ENCODE data around the gene TSR2. TPM values are rescaled to one million over a fixed set of nuclear protein-coding genes. Genes with fewer than 3 reads are reported as not detected.

TSR2 gene
- total and polyA plus RNA-seq, 2 donors (not counting 3 experiments of a cell fraction or from before 2014, with no cell fraction given): 12.4 to 22.8 TPM

DNA sequence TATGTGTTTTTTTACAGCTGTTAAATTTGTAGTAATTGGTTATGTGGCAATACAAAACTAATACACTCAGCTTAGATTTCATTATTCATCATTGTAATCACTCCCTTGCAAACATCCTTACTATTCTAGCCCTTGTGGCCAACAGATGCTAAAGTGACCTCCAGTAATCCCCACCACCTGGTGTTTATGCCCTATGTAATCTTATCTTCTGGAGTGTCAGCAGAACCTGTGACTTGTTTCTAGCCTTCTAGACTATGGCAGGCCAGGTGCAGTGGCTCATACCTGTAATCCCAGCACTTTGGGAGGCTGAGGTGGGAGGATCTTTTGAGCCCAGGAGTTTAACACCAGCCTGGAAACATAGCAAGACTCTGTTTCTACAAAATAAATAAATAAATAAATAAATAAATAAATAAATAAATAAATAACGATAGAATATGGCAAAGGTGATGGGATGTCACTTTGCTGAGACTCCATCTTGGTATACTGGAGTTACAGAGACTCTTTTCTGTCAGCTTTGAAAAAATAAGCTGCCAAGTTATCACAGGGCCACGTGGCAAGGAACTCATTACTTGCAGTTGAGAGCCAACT is 12.3 kb upstream of the TSR2 start:
- Histone ChIP-seq H3K27ac (ENCODE audit: insufficient read depth, low read depth, low read length) (no peak overlapping the region), H3K9ac (replicated peaks; ENCODE audit: extremely low read depth, insufficient read depth, low read length) (no peak overlapping the region), H3K27me3 (ENCODE audit: control insufficient read depth in 2 of 2, insufficient read depth in 2 of 2, low read length in 2 of 2) (no peaks in the 10 kb centered on the region), H3K79me2 (ENCODE audit: control insufficient read depth, insufficient read depth, low read length) (no peaks in the 10 kb centered on the region), H3K9me3 (replicated peaks; ENCODE audit: control insufficient read depth, insufficient read depth, low read length) (no peaks in the 10 kb centered on the region), H3K4me2 (ENCODE audit: insufficient read depth, low read length) (no peak overlapping the region), H4K20me1 (replicated peaks; ENCODE audit: control insufficient read depth, extremely low read depth, insufficient read depth, low read length) (no peaks in the 10 kb centered on the region), H3K4me1 (ENCODE audit: control insufficient read depth, extremely low read depth, insufficient read depth, low read length) (no peaks in the 10 kb centered on the region), H2AFZ (ENCODE audit: low read depth, low read length) (no peak overlapping the region), H3K4me3 (replicated peaks in 1 of 3; ENCODE audit: insufficient read depth in 1 of 3, low read depth in 1 of 3, low read length in 3 of 3) (no peak overlapping the region), H3K36me3 (ENCODE audit: control insufficient read depth in 2 of 2, extremely low read depth in 1 of 2, insufficient read depth in 2 of 2, low read length in 2 of 2) (no peaks in the 10 kb centered on the region), H3K9me1 (replicated peaks; ENCODE audit: control insufficient read depth, extremely low read depth, insufficient read depth, low read length) (no peaks in the 10 kb centered on the region)
- DNase-seq (ENCODE audit: low read depth, low spot score) (no peak), FAIRE-seq (no peak)
- CTCF ChIA-PET: no interaction called here
- intact Hi-C loops (cut with micrococcal nuclease) (no loop called here), dilution Hi-C loops (cut with MboI; ENCODE audit: extremely low pct_ligation_motif_present, low sequenced_read_pairs) (no loop called here)
- BruUV-seq (replicated peaks): no TSS peak
- POLR2A ChIA-PET: no interaction called here
- TF ChIP-seq, protein P1, sequence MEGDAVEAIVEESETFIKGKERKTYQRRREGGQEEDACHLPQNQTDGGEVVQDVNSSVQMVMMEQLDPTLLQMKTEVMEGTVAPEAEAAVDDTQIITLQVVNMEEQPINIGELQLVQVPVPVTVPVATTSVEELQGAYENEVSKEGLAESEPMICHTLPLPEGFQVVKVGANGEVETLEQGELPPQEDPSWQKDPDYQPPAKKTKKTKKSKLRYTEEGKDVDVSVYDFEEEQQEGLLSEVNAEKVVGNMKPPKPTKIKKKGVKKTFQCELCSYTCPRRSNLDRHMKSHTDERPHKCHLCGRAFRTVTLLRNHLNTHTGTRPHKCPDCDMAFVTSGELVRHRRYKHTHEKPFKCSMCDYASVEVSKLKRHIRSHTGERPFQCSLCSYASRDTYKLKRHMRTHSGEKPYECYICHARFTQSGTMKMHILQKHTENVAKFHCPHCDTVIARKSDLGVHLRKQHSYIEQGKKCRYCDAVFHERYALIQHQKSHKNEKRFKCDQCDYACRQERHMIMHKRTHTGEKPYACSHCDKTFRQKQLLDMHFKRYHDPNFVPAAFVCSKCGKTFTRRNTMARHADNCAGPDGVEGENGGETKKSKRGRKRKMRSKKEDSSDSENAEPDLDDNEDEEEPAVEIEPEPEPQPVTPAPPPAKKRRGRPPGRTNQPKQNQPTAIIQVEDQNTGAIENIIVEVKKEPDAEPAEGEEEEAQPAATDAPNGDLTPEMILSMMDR (IDR thresholded peaks at IDR 0.05; ENCODE audit: extremely low read depth in 1 of 2, insufficient read depth in 1 of 2, low read depth in 1 of 2, low read length in 2 of 2): no peak
- TF ChIP-seq JUN (IDR thresholded peaks at IDR 0.05; ENCODE audit: borderline replicate concordance, insufficient read depth, insufficient read length, low read depth) (no peak), GATA2 (IDR thresholded peaks at IDR 0.05; ENCODE audit: insufficient read depth, insufficient read length, low read depth, low read length) (no peak), MAX (IDR thresholded peaks at IDR 0.05; ENCODE audit: insufficient read depth, insufficient read length) (no peak), POLR2AphosphoS5 (IDR thresholded peaks at IDR 0.05; ENCODE audit: insufficient read depth, low read depth, low read length) (no peak)

All from endothelial cell of umbilical vein (primary cell).